HG02571 (cell line): ENCODE measurements around the gene PHOX2A.
"Not testable (repeated sequence)": the region's sequence is repeated elsewhere in the genome, so short reads cannot be mapped to it uniquely, and the experiment has no call there.

Experiments
- ATAC-seq: cut with Tn5 transposase; IDR thresholded peaks from one replicate; pipeline ENCODE4 v1.9.1; 2021; ENCODE audit warnings: mild to moderate bottlenecking, moderate library complexity; ENCODE audit not compliant: unreplicated experiment

Gene PHOX2A

DNA sequence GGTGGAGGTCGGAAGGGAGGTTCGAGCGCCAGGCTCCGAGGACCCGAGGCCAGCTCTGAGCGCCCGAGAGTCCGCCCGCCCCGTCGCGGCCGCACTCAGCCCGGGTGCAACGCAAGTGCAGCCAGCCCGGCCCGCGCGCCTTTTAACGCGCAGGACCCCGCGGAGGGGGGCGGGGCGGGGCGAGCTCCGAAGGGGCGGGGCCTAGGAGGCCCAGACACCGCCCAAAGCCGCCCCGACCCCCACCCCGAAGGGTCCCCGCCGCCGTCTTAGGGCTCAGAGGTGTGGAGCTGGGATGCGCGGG, at the start of gene PHOX2A:
Gene PHOX2A, minus strand, starts transcription at position 117 of the 301 bp plus-strand sequence. CDS start 172 bp downstream, outside the sequence.
- ATAC-seq, result no peak

DNA sequence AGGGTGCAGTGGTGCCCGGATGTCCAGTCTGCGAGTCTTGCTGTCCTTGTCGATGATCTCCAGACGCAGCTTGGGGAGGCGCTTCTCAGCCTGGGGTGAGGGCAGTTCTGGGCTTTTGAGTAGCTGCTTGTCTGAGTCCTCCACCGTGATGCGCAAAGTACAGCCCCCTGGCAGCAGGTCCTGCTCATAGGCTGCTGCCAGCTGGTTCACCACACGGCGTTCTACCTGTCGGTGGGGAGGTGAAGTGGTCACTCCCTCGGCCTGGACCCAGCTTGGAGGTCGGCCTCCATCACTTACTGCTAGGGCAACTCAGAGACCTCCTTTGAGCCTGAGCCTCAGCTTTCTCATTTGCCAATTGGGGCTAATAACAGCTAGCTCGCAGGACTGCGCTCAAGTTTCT, 49.4 kb upstream of the PHOX2A start:
- no peak for ATAC-seq

DNA sequence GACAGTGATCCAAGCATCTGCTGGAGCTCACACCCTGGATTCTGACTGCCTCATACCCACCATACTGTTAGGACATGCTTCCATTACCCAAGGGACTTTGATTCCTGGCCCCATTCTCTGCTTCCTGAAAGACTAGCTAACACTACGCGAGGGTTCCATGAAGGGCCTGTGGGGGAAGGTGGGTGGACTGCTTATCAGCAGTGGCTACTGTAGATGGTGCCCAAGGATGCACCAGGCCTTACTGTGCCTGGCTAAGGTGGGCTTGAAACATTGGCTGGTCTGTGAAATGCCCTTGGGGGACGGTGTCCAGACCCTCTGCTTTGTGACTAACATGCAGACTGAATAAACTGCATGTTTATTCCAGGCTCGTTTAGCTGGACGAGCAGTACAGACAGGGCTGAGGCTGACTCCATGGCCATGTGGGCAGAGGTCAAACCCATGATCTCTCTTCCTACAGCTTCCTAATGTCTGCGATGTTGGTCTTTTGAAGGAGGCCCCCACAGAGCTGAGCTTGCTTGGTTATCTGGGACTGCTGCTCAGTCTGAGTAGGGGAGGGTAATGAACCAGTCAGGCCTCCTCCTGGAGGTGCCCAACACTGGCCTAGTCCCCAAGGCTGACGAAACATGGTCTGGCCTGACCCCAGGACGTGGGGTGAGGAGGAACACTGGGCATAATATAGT, 48.3 kb upstream of the PHOX2A start:
- no peak for ATAC-seq

DNA sequence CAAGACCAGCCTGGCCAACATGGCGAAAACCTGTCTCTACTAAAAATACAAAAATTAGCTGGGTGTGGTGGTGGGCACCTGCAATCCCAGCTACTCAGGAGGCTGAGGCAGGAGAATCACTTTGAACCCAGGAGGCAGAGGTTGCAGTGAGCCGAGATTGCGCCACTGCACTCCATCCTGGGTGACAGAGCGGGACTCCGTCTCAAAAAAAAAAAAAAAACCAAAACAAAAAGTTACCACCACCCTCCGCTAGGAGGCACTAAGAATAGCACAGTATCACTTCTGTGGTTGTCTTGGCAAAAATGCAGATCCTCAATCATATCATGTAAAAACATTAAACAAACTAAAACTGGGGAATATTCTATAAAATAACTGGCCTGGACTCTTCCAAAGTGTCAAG, 46.8 kb upstream of the PHOX2A start:
- not testable (repeated sequence) for ATAC-seq

DNA sequence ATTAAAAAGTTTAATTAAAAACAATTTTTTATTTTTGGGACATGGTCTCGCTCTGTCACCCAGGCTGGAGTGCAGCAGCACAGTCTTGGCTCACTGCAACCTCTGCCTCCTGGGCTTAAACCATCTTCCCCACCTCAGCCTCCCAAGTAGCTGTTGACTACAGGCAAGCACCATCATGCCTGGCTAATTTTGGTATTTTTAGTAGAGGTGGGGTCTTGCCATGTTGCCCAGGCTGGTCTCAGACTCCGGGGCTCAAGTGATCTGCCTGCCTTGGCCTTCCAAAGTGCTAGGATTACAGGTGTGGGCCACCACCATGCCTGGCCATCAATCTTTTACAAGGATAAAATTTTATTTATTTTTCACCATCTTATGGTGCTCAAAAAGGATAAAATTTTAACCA, 43.3 kb upstream of the PHOX2A start:
- ATAC-seq, result no peak

DNA sequence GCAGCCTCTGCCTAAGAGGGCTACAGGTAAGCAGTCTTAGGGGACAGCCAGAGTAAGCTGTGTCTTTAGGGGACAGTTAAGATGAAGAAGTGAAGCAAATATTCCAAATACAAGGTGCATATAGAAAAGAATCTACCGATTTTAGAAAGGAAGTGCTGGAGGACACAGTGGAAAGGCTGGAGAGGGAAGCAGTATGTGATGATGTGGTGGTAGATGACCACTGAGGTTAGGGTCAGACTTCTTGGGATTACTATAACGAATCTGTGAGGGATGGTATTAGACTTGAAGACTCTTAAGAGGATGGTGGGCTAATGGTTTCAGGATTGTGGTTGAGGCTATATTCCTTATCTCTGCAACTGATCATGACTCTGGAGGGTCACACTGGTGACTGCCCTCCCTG, 40.0 kb upstream of the PHOX2A start:
- ATAC-seq, result no peak

DNA sequence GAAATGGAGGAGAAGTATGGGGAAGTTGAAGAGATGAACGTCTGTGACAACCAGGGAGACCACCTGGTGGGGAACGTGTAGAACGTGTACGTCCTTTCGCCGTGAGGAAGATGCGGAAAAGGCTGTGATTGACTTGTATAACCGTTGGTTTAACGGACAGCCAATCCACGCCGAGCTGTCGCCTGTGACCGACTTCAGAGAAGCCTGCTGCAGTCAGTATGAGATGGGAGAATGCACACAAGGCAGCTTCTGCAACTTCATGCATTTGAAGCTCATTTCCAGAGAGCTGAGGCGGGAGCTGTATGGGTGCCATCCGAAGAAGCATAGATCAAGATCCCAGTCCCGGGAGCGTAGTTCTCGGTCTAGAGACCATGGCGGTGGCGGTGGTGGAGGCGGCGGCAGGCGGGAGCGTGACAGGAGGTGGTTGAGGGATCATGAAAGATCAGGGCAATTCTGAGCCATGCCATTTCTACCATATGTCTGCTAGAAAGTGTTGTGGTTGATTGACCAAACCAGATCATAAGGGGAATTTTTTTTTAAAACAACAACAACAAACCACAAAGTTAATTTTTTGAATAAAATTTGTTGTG, 36.8 kb upstream of the PHOX2A start:
- ATAC-seq, result no peak

DNA sequence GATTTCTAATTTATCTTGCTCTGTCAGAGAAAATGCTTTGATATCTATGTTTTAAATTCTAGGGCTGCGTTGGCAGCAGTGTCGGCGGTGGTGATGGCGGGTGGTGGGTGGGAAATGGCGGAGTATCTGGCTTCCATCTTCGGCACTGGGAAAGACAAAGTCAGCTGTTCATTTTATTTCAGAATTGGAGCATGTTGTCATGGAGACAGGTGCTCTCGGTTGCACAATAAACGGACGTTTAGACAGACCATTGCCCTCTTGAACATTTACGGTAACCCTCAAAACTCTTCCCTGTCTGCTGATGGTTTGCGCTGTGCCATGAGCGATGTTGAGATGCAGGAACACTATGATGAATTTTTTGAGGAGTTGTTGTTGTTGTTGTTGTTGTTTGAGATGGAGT, 36.1 kb upstream of the PHOX2A start:
- ATAC-seq, result no peak

DNA sequence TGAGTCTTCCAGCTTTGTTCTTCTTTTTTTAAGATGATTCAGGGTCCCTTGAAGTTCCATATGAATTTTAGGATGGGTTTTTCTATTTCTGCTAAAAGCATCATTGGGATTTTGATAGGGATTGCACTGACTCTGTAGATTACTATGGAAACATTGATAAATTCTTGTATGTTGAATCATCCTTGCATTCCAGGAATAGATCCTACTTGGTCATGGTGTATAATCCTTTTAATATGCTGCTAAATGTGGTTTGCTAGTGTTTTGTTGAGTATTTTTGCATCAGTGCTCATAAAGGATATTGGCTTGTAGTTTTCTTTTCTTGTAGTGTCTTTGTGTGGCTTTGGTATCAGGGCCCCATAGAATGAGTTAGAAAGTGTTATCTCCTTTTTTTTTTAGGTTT, 34.9 kb upstream of the PHOX2A start:
- no peak for ATAC-seq

DNA sequence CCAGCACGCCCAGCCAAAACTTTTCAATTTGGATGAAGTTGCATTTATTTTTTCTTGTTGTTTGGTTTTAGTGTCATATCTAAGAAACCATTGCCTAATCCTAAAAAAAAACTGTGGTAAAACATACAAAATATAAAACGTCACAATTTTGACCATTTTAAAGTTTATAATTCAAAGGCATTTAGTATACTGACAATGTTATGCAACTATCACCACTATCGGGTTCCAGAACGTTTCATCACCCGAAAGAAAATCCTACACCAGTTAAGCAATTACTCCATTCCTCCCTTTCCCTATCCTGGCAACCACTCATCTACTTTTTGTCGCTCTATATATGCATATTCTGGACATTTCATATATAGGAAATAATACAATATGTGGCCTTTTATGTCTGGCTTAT, 30.5 kb upstream of the PHOX2A start:
- ATAC-seq, result no peak

DNA sequence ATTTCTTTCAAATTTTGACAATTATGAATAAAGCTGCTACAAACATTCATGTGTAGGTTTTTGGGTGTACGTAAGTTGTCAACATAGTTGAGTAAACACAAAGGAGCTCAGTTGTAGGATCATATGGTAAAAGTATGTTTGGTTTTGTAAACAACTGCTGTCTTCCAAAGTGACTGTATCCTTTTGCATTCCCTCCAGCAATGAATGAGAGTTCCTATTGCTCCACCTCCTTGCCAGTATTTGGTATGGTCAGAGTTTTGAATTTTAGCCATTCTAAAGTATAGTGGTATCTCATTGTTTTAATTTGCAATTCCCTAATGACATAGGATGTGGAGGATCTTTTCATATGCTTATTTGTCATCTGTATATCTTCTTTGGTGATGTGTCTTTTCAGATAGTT, 28.0 kb upstream of the PHOX2A start:
- ATAC-seq, result no peak

DNA sequence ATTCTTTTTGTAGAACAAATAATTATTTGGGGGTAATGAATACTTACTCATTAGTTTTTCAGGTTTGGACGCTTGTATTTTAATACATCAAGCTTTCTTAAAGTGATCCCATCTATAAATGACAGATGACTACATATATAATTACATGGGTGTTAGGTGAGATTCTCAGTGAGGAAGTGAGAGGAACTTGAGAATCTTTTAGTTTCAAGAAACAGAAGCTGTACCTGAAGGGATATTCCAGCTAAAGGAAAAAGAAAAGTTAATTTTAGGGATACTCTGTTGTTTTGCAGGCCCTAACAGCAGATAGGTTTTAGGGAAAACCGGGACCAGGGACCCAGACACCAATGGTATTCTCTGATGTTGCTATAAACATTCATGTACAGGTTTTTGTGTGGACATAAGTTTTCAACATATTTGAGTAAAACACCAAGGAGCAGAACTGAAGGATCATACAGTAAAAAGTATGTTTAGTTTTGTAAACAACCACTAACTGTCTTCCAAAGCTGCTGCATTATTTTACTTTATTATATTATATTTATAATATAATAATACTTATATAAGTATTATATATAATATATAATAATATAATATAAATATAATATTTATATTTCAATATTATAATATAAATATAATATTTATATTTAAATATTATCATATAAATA, 24.1 kb upstream of the PHOX2A start:
- ATAC-seq, result no peak

DNA sequence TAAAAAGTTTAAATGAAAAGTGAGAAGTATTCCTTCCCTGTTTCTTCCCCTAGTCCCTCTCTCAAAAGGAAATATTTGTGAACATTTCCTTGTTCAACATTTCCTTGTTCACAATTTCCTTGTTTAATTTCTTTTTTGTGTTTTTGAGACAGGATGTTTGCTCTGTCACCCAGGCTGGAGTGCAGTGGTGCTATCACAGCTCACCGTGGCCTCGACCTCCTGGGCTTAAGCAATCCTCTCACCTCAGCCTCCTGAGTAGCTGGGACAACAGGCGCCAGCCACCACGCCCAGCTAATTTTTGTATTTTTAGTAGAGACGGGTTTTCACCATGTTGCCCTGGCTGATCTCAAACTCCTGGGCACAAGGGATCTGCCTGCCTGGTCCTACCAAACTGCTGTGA, 23.0 kb upstream of the PHOX2A start:
- ATAC-seq, result not testable (repeated sequence)

DNA sequence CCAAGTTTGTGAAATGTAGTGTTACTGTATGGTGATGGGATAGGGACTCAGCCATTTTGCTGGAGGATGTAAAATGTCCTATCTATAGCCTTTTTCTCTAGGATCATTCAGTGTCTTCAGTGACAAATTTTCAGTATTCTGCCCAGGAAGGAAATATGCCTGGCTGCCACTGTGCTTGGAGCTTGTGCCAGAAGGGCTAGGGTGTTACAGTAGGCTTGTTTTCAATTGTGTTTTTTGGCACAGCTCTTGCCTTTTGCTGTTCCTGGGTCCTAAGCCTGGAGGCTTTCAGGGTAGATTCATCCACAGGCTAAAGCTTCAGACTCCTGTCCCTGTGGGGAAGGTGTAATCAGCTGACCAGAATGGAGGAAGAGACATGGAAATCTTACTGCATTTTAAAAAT, 22.0 kb upstream of the PHOX2A start:
- no peak for ATAC-seq

DNA sequence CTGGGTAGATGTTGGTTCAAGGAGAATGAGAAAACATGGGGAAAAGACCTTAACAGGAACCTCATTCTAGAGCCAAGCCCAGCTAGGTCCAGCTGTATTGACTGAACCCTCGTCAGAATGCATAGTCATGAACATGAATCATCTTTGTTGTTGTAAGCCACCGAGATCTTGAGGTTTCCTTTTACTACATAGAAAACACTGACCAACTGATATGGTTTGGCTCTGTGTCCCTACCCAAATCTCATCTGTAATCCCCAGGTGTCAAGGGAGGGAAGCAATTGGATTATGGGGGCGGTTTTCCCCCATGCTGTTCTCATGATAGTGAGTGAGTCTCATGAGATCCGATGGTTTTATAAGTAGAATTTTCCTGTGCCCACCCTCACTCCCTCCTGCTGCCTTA, 19.4 kb upstream of the PHOX2A start:
- no peak for ATAC-seq

DNA sequence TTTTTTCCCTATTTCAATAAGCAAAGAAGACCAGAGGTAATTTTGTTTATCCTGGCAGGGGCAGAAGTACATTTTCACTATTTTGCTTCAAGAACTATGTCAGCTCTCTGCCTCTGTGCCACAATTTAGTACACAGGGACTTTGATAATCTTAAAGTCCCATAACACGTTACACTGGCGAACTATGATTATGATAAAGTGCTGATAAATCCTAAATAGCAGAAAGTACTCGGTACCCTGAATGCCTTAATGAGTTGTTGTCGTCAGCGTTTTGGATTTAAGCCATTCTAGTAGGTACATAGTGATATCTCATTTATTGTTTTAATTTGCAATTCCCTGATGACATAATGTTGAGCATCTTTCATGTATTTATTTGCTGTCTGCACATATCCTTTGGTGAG, 16.6 kb upstream of the PHOX2A start:
- no peak for ATAC-seq

DNA sequence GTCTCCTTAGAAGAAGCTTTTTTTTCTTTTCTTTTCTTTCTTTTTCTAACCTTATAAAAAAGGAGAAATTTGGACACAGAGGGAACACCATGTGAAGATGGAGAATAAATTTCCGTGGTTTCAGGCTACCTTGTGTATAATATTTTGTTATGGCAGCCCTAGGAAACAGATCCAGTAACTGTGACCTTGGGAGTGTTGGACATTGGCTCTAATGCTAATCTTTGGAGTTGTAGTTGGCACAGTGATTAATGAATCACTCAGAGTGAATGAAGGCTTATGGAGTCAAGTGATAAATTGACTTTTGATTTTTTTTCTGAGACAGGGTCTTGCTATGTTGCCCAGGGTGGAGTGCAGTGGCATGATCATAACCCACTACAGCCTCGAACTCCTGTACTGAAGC, 15.5 kb upstream of the PHOX2A start:
- no peak for ATAC-seq

DNA sequence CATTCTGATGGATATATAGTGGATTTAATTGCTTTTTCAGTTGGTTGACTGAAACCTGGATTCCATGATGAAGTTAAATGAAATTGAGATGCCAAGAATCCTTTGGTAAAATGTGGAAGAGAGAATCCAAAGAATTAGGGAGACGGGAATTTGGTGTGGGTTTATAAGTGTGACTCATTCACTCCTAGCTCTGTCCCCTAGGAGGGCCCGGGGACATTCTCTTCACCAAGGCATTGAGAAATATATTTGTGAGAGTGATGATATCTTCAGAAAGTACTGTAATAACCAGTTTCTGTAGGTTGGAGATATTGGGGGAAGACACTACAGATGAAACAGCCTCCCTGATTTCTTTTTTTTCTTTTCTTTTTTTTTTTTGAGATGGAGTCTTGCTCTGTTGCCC, 13.6 kb upstream of the PHOX2A start:
- ATAC-seq, result no peak

DNA sequence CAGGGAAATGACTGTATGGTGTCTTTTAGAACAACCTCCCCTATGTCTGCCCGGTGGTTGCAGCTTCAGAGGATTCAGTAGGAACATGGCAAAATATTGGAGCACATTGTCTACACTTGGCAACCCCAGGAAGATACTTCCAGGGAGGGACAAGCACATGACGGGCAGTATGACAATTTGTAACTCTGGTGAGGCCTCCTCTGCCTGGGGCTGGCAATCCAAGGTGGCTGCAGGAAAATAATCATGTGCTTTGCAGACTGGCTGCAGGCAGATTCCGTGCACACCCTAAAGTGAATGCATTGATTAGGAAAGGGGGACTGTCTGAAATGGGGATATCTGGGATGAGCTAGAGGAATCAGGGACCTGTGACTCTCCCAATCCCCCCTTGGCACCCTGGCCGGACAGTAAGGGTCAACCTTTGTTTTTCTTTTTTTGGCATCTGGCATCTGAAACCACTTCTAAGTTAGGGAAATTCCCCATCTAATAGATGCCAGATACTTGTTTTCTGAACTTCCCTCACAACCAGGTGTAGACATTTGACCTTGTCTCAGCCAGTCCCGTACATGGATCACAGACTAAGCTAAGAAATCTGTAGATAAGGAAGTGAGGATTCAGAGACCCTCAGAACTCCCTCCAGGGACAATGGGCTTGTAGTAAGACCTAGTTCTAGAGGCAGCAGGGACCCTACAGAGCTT, 10.5 kb upstream of the PHOX2A start:
- no peak for ATAC-seq

DNA sequence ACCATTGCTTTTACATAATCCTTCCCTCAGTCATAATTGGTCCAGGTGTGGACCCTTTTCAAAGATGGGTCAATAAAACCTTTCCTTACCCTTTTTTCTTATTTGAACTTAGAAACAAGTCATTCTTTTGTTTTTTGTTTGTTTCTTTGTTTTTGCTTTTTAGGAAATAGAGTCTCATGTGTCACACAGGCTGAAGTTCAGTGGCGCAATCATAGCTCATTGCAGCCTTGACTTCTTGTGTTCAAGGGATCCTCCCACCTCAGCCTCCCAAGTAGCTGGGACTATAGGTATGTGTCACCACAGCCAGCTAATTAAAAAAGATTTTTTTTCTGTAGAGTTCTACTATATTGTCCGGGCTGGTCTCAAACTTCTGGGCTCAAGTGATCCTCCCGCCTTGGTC, 9.4 kb upstream of the PHOX2A start:
- ATAC-seq, result no peak

DNA sequence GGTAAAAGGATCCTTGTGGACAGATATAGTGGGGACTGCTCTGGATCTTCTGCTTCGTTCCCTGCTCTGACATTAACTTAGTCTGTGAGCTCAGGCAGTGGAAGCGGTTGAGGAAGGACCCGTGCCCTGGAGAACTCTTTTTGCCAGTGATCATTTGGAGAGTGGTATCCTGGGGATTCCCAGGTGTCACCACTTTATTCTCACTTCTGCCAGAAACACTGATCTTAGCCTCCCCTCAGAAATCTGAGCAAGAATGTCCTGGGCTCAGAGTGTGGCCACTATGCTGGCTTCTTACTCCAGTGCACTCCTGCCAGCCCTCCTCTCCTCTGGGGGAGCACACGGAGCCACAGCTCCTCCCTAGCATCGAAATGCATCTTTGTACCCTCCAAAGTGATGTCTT, 7.6 kb upstream of the PHOX2A start:
- ATAC-seq, result no peak
